Measurements from ENCODE around the gene CLEC10A. TPM values are rescaled to one million over a fixed set of nuclear protein-coding genes. Genes with fewer than 3 reads are reported as not detected.

The CLEC10A gene
- not detected in 2 replicates for total RNA-seq

GRCh38 chr17:7079581-7080455 lies at the start of gene CLEC10A:
Gene CLEC10A (minus strand): TSS chr17:7080251. CDS start chr17:7078812, 1,439 bp downstream.

GRCh38 chr17:7114241-7114874 lies 34.3 kb upstream of the CLEC10A start, which contains the start of gene ASGR2:
Gene ASGR2 (minus strand): TSS chr17:7114822. CDS start chr17:7114240, 582 bp downstream.

GRCh38 chr17:7043497-7044198 lies 36.4 kb downstream of the CLEC10A start, which contains the start of gene SLC16A11:
Gene SLC16A11 (minus strand): TSS chr17:7044092. CDS start chr17:7043513, 579 bp downstream.

GRCh38 chr17:7035591-7036368 lies 44.3 kb downstream of the CLEC10A start, which contains the start of gene SLC16A13:
Gene SLC16A13 (plus strand): TSS chr17:7036015. CDS start chr17:7036383, 368 bp downstream.

Other genes with a start within 250 kb of the CLEC10A start
- not detected in 2 replicates for gene TEKT1, start 248.5 kb downstream of the CLEC10A start, total RNA-seq
- 0.09 TPM in 1 of 2 replicates, not detected in the other for gene ALOX12, start 84.2 kb downstream of the CLEC10A start, total RNA-seq
- gene RNASEK, start 67.6 kb downstream of the CLEC10A start, total RNA-seq: 28.1 and 30.4 TPM in 2 replicates
- gene BCL6B, start 57.2 kb downstream of the CLEC10A start, total RNA-seq: under 0.01 and 0.16 TPM in 2 replicates
- gene SLC16A13, start 44.2 kb downstream of the CLEC10A start, total RNA-seq: 0.26 and 0.47 TPM in 2 replicates
- 0.16 and 0.26 TPM in 2 replicates for gene SLC16A11, start 36.2 kb downstream of the CLEC10A start, total RNA-seq
- gene ASGR2, start 34.6 kb upstream of the CLEC10A start, total RNA-seq: not detected in 2 replicates
- 0.86 and 1.6 TPM in 2 replicates for gene ASGR1, start 99.1 kb upstream of the CLEC10A start, total RNA-seq
- gene DLG4, start 139.6 kb upstream of the CLEC10A start, total RNA-seq: 14.3 and 16.3 TPM in 2 replicates
- 233 and 286 TPM in 2 replicates for gene ACADVL, start 139.7 kb upstream of the CLEC10A start, total RNA-seq
- 106 and 115 TPM in 2 replicates for gene DVL2, start 154.3 kb upstream of the CLEC10A start, total RNA-seq
- 29.5 and 39.6 TPM in 2 replicates for gene PHF23, start 159.2 kb upstream of the CLEC10A start, total RNA-seq
- gene GABARAP, start 162.2 kb upstream of the CLEC10A start, total RNA-seq: 192 and 205 TPM in 2 replicates
- gene CTDNEP1, start 171.5 kb upstream of the CLEC10A start, total RNA-seq: 19.1 and 23.0 TPM in 2 replicates
- 19.9 and 22.9 TPM in 2 replicates for gene ELP5, start 172.0 kb upstream of the CLEC10A start, total RNA-seq
- 4.2 and 16.5 TPM in 2 replicates for gene CLDN7, start 182.2 kb upstream of the CLEC10A start, total RNA-seq
- gene SLC2A4, start 201.5 kb upstream of the CLEC10A start, total RNA-seq: 0.09 and 0.16 TPM in 2 replicates
- 0.09 TPM in 1 of 2 replicates, not detected in the other for gene YBX2, start 214.4 kb upstream of the CLEC10A start, total RNA-seq
- gene EIF5A, start 227.4 kb upstream of the CLEC10A start, total RNA-seq: 435 and 499 TPM in 2 replicates
- gene GPS2, start 235.1 kb upstream of the CLEC10A start, total RNA-seq: 22.5 and 47.1 TPM in 2 replicates
- 18.9 and 25.7 TPM in 2 replicates for gene NEURL4, start 249.1 kb upstream of the CLEC10A start, total RNA-seq

Measured in bronchial smooth muscle cell (primary cell).